Measurements from ENCODE around the gene NUTM2B. TPM values are rescaled to one million over a fixed set of nuclear protein-coding genes. Genes with fewer than 3 reads are reported as not detected.
"Not testable (repeated sequence)": the region's sequence is repeated elsewhere in the genome, so short reads cannot be mapped to it uniquely, and the experiment has no call there.

NUTM2B gene
- total RNA-seq, 1 donor from 2014 or later, result 1.2 TPM

DNA sequence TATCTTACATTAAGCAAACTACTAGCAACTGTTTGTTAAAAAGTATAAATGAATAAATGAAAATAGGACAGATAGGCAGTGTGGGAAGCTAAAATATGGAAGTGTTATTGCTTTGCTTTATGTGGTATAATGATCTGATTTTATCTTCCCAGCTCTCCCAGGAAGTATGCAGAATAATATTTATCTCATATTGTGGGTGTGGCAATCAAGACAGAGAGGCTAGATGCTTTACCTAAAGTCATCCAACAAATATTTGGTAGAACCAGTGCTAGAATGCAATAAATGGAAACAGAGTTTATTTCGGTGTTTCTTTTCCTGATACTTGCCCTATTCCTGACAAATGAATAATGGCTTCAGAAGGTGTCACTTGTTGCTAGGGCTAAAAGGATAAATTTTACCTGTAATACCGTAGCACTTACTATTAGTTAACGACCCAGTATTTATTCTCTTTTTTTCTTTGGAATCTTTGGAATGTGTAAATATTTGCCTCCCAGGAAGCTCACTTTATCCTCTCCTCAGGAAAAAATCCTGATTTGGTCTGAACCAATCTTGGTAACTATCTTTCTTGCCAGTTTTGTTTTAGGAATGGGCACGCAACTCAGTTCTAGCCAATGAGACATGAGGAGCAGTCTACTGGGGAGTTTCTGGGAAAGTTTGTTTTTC is 14.0 kb downstream of the NUTM2B start:
- DNase-seq; ATAC-seq (ENCODE audit: poor library complexity); intact Hi-C loops (cut with DNase I): not testable (repeated sequence)

DNA sequence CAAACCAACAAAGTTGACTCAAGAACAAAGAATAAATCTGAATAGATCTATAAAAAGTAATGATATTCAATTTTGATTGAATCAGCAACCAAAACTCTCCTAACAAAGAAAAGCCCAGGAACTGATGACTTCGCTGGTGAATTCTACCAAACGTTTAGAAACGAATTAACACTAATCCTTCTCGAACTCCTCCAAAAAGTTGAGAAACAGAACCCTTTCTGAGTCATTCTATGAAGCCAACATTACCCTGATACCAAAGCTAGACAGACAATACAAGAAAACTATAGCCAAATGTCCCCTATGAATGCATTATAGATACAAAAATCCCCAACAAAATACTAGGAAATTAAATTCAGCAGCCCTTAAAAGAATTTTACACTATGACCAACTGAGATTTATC is 17.0 kb downstream of the NUTM2B start:
- ATAC-seq (ENCODE audit: poor library complexity); DNase-seq; intact Hi-C loops (cut with DNase I): not testable (repeated sequence)

DNA sequence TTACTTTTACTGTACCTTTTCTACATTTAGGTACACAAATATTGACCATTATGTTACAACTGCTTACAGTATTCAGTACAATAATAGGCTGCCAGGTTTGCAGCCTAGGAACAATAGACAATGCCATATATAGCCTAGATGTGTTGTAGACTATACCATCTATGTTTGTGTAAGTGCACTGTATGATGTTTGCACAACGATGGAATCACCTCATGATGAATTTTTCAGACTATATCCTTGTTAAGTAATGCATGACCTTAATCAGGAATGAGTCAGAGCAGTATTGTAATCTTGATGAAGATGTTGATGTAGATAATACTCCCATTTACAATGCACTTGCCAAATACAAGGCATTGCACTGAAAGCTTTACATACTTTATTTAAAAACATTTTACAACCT is 23.6 kb downstream of the NUTM2B start:
- intact Hi-C loops (cut with DNase I); ATAC-seq (ENCODE audit: poor library complexity); DNase-seq: not testable (repeated sequence)

DNA sequence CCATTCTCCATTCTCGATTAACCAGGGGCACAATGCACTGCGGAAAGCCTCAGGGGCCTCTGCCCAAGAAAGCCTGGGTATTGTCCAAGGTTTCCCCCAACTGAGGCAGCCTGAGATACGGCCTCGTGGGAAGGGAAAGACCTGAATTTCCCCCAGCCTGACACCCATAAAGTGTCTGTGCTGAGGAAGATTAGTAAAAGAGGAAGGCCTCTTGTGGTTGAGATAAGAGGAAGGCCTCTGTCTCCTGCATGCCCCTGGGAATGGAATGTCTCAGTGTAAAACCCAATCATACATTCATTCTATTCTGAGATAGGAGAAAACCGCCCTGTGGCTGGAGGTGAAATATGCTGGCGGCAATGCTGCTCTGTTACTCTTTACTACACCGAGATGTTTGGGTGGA is 41.8 kb downstream of the NUTM2B start:
- DNase-seq; ATAC-seq (ENCODE audit: poor library complexity); intact Hi-C loops (cut with DNase I): not testable (repeated sequence)

DNA sequence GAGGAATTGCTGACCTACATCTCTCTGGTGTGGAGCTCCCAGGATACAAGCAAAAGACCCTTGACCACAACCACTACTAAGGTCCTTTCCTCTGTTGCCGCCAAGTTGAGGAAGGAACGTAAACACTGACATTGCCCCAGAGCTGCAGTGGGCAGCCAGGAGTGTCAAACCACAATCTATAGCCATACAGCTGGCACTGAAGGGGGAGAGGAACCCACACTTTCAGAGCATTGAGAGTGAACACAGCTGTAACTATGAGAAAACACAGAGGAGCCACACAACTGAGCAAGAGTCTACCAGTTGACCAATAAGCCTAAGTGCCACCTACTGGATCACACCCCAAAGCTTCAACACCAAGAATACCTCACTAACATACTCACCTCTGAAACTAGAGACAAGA is 45.5 kb downstream of the NUTM2B start:
- DNase-seq; ATAC-seq (ENCODE audit: poor library complexity); intact Hi-C loops (cut with DNase I): not testable (repeated sequence)

DNA sequence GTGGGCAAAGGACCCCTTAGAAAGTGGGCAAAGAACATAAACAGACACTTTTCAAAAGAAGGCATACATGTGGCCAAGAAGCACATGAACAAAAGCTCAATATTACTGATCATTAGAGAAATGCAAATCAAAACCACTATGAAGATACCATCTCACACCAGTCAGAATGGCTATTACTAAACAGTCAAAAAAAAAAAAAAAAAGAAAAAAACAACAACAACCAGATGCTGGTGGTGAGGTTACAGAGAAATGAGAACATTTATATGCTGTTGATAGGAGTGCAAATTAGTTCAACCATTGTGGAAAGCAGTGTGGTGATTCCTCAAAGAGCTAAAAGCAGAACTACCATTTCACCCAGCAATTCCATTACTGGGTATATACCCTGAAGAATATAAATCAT is 50.6 kb downstream of the NUTM2B start:
- DNase-seq; ATAC-seq (ENCODE audit: poor library complexity); intact Hi-C loops (cut with DNase I): not testable (repeated sequence)

DNA sequence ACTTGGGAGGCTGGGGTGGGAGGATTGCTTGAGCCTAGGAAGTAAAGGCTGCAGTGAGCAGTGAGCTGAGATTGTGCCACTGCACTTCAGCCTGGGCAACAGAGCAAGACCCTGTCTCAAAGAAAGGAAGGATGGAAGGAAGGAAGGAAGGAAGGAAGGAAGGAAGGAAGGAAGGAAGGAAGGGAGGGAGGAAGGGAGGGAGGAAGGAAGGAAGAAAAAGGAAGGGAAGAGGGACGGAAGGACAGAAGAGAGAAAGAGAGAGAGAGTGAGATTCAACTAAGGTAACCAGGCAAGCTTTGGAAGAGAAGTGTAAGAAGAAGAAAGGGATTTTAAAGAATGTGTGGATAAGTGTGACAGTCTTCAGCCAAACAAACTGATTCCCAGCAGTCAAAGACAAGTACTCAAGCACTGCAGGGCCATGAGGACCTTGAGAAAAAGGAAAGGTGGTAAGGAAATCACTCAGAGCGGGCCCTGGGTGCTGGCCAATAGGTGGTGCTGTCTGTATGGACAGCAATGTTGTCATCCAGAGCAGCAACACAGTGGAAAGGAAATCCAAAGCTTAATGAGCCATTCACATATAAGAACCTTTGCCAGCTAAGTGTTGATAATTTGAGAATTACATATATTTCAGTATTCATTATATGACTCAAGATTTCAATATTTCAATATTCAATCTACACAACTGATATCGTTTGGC is 55.4 kb downstream of the NUTM2B start:
- intact Hi-C loops (cut with DNase I), result not testable (repeated sequence)

More for the DNA sequence above, 55.4 kb downstream of the NUTM2B start:
- not testable (repeated sequence) for ATAC-seq (ENCODE audit: poor library complexity); DNase-seq

Other genes with a start within 250 kb of the NUTM2B start
- gene EIF5AL1, start 190.7 kb upstream of the NUTM2B start, total RNA-seq, result 0.13 TPM
- 0.27 TPM for gene SFTPA2, start 142.8 kb upstream of the NUTM2B start, total RNA-seq
- 0.22 TPM for gene SFTPA1, start 92.3 kb upstream of the NUTM2B start, total RNA-seq
- gene NUTM2E, start 123.5 kb downstream of the NUTM2B start, total RNA-seq, result not detected
- 0.81 TPM for gene SFTPD, start 245.9 kb downstream of the NUTM2B start, total RNA-seq

Data from Right ventricle myocardium superior (tissue), 1 donor.